A673 (cell line): Measurements from ENCODE around the gene TPM3. TPM values are rescaled to one million over a fixed set of nuclear protein-coding genes. Genes with fewer than 3 reads are reported as not detected.
A peak's percentile ranks its signal among the peaks of the same experiment; 100 is the strongest.

Source experiments
- BruUV-seq: library from RNA; stranded (reverse); fragments of 400-500 nt; replicated peaks from 2 replicates; lab custom pipeline; 2021; lab: Mats Ljungman, UMichigan
- CTCF ChIA-PET: fragments of 300-600 bp; sonication (Branson Sonifier 250); formaldehyde crosslinking; loops from one replicate; lab custom pipeline; 2022; ENCODE audit warnings: antibody characterized with exemption; lab: Charles Lee
- POLR2A ChIA-PET: fragments of 300-600 bp; sonication (Branson Sonifier 250); formaldehyde crosslinking; loops from one replicate; lab custom pipeline; 2022; ENCODE audit warnings: antibody characterized with exemption; ENCODE audit not compliant: low non-redundant PET; lab: Charles Lee
- DNase-seq: peaks from one replicate; pipeline ENCODE4 v3.0.0-alpha.2; 2015; ENCODE audit warnings: low spot score
- H3K27ac ChIP-seq: fragments of 200-600 bp; sonication (generic); 2 replicates; pipeline ENCODE4 v1.5.1; 2016; ENCODE audit warnings: mixed run types, low read depth, mild to moderate bottlenecking, mixed read lengths, antibody characterized with exemption, low read length; ENCODE audit not compliant: poor library complexity, severe bottlenecking
- H3K27me3 ChIP-seq: fragments of 200-600 bp; sonication (generic); replicated peaks from 2 replicates; pipeline ENCODE4 v1.6.1; 2017; ENCODE audit warnings: mixed run types, low read depth, mild to moderate bottlenecking, mixed read lengths, antibody characterized with exemption, low read length; ENCODE audit not compliant: insufficient read depth, poor library complexity
- H3K36me3 ChIP-seq: fragments of 200-600 bp; sonication (generic); 2 replicates; pipeline ENCODE4 v1.6.1; 2016; ENCODE audit warnings: mixed run types, mild to moderate bottlenecking, mixed read lengths, antibody characterized with exemption, low read length; ENCODE audit not compliant: insufficient read depth, poor library complexity, severe bottlenecking
- H3K4me1 ChIP-seq: fragments of 200-600 bp; sonication (generic); 2 replicates; pipeline ENCODE4 v1.6.1; 2017; ENCODE audit warnings: mixed run types, mild to moderate bottlenecking, mixed read lengths, antibody characterized with exemption, low read length; ENCODE audit not compliant: insufficient read depth, poor library complexity, severe bottlenecking
- H3K4me3 ChIP-seq: fragments of 200-600 bp; sonication (generic); 2 replicates; pipeline ENCODE4 v1.5.1; 2016; ENCODE audit warnings: low read depth, mixed run types, mild to moderate bottlenecking, mixed read lengths, low read length; ENCODE audit not compliant: poor library complexity, severe bottlenecking
- H3K9me3 ChIP-seq: fragments of 200-600 bp; sonication (generic); 2 replicates; pipeline ENCODE4 v1.6.1; 2016; ENCODE audit warnings: mixed run types, low read depth, mild to moderate bottlenecking, mixed read lengths, antibody characterized with exemption, low read length; ENCODE audit not compliant: poor library complexity, severe bottlenecking
- CTCF ChIP-seq: fragments of 300-800, 200-600 bp; sonication (generic); conservative IDR thresholded peaks from 2 replicates; pipeline ENCODE4 v1.5.1; 2017; ENCODE audit warnings: low read depth, mild to moderate bottlenecking, antibody characterized with exemption, low read length, moderate library complexity, mixed read lengths
- EZH2 ChIP-seq: fragments of 200-600 bp; sonication (generic); IDR thresholded peaks from 2 replicates; pipeline ENCODE4 v1.6.1; 2017; ENCODE audit warnings: borderline replicate concordance, low read depth, mild to moderate bottlenecking, mixed read lengths, antibody characterized with exemption, low read length; ENCODE audit not compliant: poor library complexity, severe bottlenecking
- intact Hi-C: fragments of 100-400 bp; cut with micrococcal nuclease; formaldehyde crosslinking; loops from one replicate; pipeline ENCODE4 v1.10.0; 2022; ENCODE audit not compliant: unreplicated experiment
- total RNA-seq: library from RNA; stranded (reverse); gene quantifications from 2 replicates; pipeline ENCODE4 v1.2.3, GENCODE V29; 2021

The TPM3 gene
- total RNA-seq, 1 experiment from 2014 or later = 746 TPM

- intact Hi-C loops = no loop called here
These were observed 11.8 kb downstream of the TPM3 start for GRCh38 chr1:154179946-154180687.

GRCh38 chr1:154178911-154179811 lies 12.7 kb downstream of the TPM3 start:
- ChIA-PET CTCF (no interaction called here), POLR2A (interaction anchor here (0.6 kb wide), 1 partner anchor 33 kb away, joined by 6 read pairs; no protein-coding TSS in a partner anchor)
- Histone ChIP-seq H3K36me3 (peaks cover 35% of the 10 kb centered on the region), H3K27ac (peak overlapping the region; percentile 41), H3K9me3 (no peaks in the 10 kb centered on the region), H3K4me3 (peak overlapping the region; percentile 23), H3K27me3 (no peaks in the 10 kb centered on the region), H3K4me1 (peaks cover 52% of the 10 kb centered on the region)
- no TSS peak for BruUV-seq
- intact Hi-C loops = no loop called here
- DNase-seq = peak; percentile 54
- no peak for TF ChIP-seq EZH2
- TF ChIP-seq CTCF = no peak

More at GRCh38 chr1:154179946-154180687, 11.8 kb downstream of the TPM3 start:
- ChIA-PET POLR2A (interaction anchor here (0.6 kb wide), 1 partner anchor 8 kb away, joined by 3 read pairs; no protein-coding TSS in a partner anchor), CTCF (no interaction called here)
- Histone ChIP-seq H3K9me3 (no peaks in the 10 kb centered on the region), H3K27ac (peak overlapping the region; percentile 47), H3K4me1 (peaks cover 52% of the 10 kb centered on the region), H3K4me3 (peak overlapping the region; percentile 23), H3K27me3 (no peaks in the 10 kb centered on the region), H3K36me3 (peaks cover 26% of the 10 kb centered on the region)
- TF ChIP-seq EZH2 = no peak
- no peak for TF ChIP-seq CTCF
- no peak for DNase-seq
- BruUV-seq = no TSS peak

- no TSS peak for BruUV-seq
- Histone ChIP-seq H3K27me3 (no peaks in the 10 kb centered on the region), H3K36me3 (peaks cover 38% of the 10 kb centered on the region), H3K27ac (peak overlapping the region; percentile 41), H3K4me1 (peaks cover 49% of the 10 kb centered on the region), H3K9me3 (no peaks in the 10 kb centered on the region), H3K4me3 (no peak overlapping the region)
- no peak for DNase-seq
- ChIA-PET CTCF (no interaction called here), POLR2A (no interaction called here)
- TF ChIP-seq CTCF = no peak
- no peak for TF ChIP-seq EZH2
- intact Hi-C loops = no loop called here
These were observed 13.9 kb downstream of the TPM3 start for GRCh38 chr1:154178013-154178412.
